GM10266 (cell line): ENCODE measurements around the gene HP1BP3.

ENCODE experiments used
- DNase-seq: peaks from one replicate; pipeline ENCODE4 v3.0.0; 2012; ENCODE audit errors: extremely low spot score
- TF ChIP-seq, protein P1 (sequence below): IDR thresholded peaks from 2 replicates; pipeline ENCODE4 v1.5.1; 2012; ENCODE audit warnings: mild to moderate bottlenecking, low read depth; ENCODE audit not compliant: control insufficient read depth, insufficient read depth; ENCODE audit errors: missing control alignments

HP1BP3 gene

DNA sequence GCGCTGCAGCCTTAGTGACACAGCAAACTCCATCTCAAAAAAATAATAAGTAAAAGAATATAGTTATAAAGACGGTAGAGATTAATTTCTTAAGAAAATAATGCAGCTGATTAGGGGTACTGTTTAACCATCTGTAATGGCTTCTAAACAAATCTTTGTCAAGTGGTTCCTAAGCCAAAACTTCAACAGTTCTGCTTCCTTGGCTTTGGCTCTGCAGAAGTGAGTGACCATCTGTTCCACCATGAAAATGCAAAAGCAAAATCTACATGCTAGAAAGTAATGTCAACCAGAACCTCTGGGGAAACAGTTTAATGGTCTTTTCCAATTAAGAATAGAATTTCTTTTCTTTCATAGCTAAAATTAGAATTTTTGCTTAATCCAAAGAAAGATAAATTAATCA is 46.3 kb downstream of the HP1BP3 start:
- TF ChIP-seq, protein P1, sequence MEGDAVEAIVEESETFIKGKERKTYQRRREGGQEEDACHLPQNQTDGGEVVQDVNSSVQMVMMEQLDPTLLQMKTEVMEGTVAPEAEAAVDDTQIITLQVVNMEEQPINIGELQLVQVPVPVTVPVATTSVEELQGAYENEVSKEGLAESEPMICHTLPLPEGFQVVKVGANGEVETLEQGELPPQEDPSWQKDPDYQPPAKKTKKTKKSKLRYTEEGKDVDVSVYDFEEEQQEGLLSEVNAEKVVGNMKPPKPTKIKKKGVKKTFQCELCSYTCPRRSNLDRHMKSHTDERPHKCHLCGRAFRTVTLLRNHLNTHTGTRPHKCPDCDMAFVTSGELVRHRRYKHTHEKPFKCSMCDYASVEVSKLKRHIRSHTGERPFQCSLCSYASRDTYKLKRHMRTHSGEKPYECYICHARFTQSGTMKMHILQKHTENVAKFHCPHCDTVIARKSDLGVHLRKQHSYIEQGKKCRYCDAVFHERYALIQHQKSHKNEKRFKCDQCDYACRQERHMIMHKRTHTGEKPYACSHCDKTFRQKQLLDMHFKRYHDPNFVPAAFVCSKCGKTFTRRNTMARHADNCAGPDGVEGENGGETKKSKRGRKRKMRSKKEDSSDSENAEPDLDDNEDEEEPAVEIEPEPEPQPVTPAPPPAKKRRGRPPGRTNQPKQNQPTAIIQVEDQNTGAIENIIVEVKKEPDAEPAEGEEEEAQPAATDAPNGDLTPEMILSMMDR: no peak
- DNase-seq: no peak

DNA sequence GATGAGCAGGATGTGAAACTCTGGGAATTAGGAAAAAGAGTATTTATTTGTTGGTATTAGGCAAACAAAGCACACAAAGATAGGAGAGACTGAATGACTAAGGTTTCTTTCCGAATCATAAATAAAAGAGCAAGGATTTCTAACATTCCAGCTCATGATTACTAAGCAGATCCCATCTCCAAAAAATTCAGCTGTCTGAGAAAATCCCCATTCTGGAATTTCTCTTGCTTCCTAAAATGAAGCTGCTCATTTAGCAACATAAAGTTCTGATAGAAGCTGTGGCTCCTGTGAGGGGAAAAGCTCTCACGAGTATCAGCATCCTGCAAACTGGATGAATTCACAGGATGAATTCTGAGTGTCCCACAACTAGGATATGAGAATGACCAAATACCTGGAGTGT is 47.9 kb downstream of the HP1BP3 start:
- DNase-seq: no peak
- TF ChIP-seq, protein P1: no peak

DNA sequence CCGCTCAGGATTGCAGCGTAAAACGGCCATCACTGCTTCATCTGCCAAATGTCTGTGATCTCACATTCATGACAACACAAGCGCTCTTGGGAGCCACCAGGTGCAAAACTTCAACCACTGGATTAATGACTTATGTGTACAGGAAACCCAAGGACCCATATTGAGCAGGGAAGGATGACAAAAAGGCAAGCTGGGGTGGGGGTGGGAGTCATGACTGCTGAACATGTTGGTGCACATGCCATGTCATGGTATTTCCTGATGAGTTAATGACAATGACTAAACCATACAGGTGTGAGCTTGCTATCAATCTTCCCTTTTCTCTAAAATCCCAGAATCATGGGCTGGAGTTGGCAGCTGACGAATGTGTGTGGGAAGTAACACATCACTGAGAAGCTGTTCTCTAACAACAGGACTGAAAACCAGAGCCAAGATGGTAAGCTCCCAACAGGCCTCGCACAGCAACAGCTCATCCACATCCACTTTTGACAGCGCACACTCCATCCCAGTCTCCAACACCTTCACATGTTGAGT is 51.5 kb downstream of the HP1BP3 start:
- TF ChIP-seq, protein P1: no peak
- no peak for DNase-seq

DNA sequence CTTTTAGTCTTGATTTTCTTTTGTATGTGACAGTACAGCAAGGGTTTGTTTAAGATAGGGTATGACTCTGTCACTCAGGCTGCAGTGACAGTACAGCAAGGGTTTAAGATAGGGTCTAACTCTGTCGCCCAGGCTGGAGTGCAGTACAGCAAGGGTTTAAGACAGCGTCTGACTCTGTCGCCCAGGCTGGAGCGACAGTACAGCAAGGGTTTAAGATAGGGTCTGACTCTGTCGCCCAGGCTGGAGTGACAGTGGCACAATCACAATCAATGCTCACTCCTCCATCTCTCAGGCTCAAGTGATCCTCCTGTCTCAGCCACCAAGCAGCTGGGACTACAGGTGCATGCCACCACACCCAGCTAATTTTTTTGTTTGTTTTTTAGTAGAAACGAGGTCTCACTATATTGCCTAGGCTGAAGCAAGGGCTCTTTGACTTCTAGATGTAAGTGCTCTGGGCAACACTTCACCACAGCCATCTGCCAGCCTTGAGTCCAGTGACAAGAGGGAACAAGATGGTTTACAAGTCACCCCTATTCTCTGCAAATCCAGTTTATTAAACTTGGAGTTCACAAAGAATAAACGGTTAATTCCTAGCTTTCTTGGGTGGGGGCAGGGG is 53.6 kb downstream of the HP1BP3 start:
- TF ChIP-seq, protein P1: no peak
- DNase-seq: no peak

DNA sequence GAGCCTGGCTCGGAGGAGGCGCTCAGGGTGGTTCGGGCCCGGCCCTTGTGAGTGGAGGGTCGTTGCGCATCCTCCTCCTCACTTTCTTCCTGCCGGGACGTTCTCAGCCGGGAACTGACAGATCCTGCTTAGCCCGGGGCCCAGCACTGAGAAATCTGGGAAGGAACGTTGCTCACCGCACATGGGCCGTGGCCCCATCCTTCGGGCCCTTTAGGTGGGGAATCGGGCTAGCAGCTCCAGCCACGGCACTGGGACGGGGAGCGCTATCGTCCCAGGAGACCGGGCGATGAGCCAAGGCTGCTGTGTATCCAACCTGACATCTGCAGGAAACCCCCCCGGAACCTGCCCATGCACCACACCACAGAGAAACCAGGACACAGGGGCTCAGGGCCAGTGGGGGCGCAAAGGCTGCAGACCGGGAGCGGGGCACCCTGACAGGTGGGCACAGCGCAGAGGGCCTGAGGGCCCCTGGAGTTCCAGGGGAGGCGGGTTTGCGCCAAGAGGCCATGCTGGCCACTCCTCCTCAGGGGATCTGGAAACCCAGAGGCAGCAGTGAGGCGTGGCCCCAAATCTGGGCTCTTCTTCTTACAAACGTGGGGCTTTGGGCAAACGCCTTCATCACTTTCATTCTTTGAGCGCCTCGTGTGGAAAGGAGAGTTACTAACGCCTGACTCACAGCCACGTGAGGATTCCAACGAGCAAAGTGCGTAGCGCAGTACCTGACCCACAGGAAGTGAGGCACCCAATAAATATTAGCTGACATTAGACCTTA is 54.3 kb downstream of the HP1BP3 start, which contains the start of gene SH2D5:
TSS of gene SH2D5 (minus strand) at position 116 of the 772 bp plus-strand sequence. CDS start 4,659 bp downstream, outside the sequence.
- TF ChIP-seq, protein P1: peak; percentile 49
- DNase-seq: peak; percentile 80

DNA sequence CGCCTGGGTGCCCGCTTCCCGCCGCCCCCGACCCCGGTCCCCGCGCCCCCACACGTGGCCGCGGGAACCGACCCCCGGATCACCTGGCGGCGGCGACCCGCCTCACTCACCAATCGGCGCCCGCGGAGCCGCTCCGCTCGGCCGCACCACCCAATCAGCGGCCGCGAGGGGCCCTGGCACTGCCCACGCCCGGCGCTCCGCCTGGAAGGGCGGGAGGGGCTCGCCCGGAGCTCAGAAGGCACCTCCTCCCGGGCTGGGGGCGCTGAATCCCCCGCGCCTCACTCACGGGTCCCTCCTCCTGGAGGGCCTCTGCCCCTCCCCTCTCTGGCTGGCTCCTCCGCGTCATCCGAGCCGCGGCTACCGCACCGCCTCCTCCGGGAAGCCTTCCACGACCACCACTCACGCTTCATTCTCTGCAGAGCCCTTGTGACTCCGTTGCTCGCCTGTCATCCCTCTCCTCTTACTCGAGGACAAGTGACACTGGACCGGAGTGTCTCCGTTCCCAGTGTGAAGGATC is 55.0 kb downstream of the HP1BP3 start:
- DNase-seq: peak; percentile 89
- TF ChIP-seq, protein P1: no peak
